SK-N-MC (cell line): ENCODE measurements around the gene SH3PXD2A.

Experiments used
- EZH2 ChIP-seq: fragments of 200-600 bp; sonication (generic); IDR thresholded peaks from one replicate; pipeline ENCODE4 v1.6.1; 2017; ENCODE audit warnings: antibody characterized with exemption
- POLR2AphosphoS5 ChIP-seq: IDR thresholded peaks from 2 replicates; pipeline ENCODE4 v1.6.1; 2012; ENCODE audit warnings: mild to moderate bottlenecking, low read depth, low read length, borderline replicate concordance

- TF ChIP-seq EZH2 (no peak), POLR2AphosphoS5 (no peak)
Observed at GRCh38 chr10:103680869-103681236, 174.5 kb downstream of the SH3PXD2A start.
